NCI-H2081 treated with DMSO at 0.1 percent for 48 hours (cell line): ENCODE data around the gene GNAZ.

Experiments used
- DNase-seq: peaks from one replicate; lab custom pipeline; 2025; lab: John Stamatoyannopoulos, UW

The GNAZ gene

GRCh38 chr22:23093051-23093788 lies 22.9 kb downstream of the GNAZ start:
- no peak for DNase-seq

- no peak for DNase-seq
Measured at GRCh38 chr22:23094260-23094659, 23.9 kb downstream of the GNAZ start.

GRCh38 chr22:23094695-23095681 lies 24.7 kb downstream of the GNAZ start:
- no peak for DNase-seq

- DNase-seq = no peak
Measured at GRCh38 chr22:23095733-23096342, 25.5 kb downstream of the GNAZ start.

- no peak for DNase-seq
Measured at GRCh38 chr22:23097412-23098229, 27.3 kb downstream of the GNAZ start.

GRCh38 chr22:23098230-23098705 lies 27.9 kb downstream of the GNAZ start:
- DNase-seq = no peak

GRCh38 chr22:23098718-23099530 lies 28.6 kb downstream of the GNAZ start:
- DNase-seq = no peak

GRCh38 chr22:23099531-23099804 lies 29.1 kb downstream of the GNAZ start:
- no peak for DNase-seq

GRCh38 chr22:23100124-23100801 lies 29.9 kb downstream of the GNAZ start:
- DNase-seq = no peak

- no peak for DNase-seq
Measured at GRCh38 chr22:23101524-23101923, 31.2 kb downstream of the GNAZ start.

GRCh38 chr22:23102002-23102655 lies 31.8 kb downstream of the GNAZ start:
- no peak for DNase-seq

GRCh38 chr22:23102776-23103175 lies 32.5 kb downstream of the GNAZ start:
- no peak for DNase-seq

- DNase-seq = no peak
Measured at GRCh38 chr22:23103199-23103954, 33.1 kb downstream of the GNAZ start.

- no peak for DNase-seq
Measured at GRCh38 chr22:23104187-23104971, 34.1 kb downstream of the GNAZ start.

- no peak for DNase-seq
Measured at GRCh38 chr22:23105304-23105703, 35.0 kb downstream of the GNAZ start.

GRCh38 chr22:23105919-23106318 lies 35.6 kb downstream of the GNAZ start:
- no peak for DNase-seq

- DNase-seq = no peak
Measured at GRCh38 chr22:23106344-23106743, 36.0 kb downstream of the GNAZ start.

- no peak for DNase-seq
Measured at GRCh38 chr22:23106906-23107367, 36.6 kb downstream of the GNAZ start.
